K562 (cell line): ENCODE data around the gene PXN.
"Not testable (repeated sequence)": the region's sequence is repeated elsewhere in the genome, so short reads cannot be mapped to it uniquely, and the experiment has no call there.

Experiments
- EGR1 ChIP-seq: fragments of 450-650 bp; conservative IDR thresholded peaks from 2 replicates; pipeline ENCODE4 v1.6.1; 2017; ENCODE audit warnings: mild to moderate bottlenecking
- HNRNPLL ChIP-seq: fragments of 200-400 bp; formaldehyde crosslinking; IDR thresholded peaks from 2 replicates; pipeline ENCODE4 v1.6.1; 2017; ENCODE audit warnings: low read length, low read depth, mild to moderate bottlenecking; ENCODE audit not compliant: poor library complexity, severe bottlenecking
- NFIX ChIP-seq: fragments of 250-450 bp; sonication (Bioruptor Pico); IDR thresholded peaks from 2 replicates; pipeline ENCODE4 v1.4.0; 2020; ENCODE audit warnings: low read depth, mild to moderate bottlenecking, moderate library complexity
- NFXL1 ChIP-seq: fragments of 450-650 bp; formaldehyde crosslinking; IDR thresholded peaks from 2 replicates; pipeline ENCODE4 v1.4.0; 2021; ENCODE audit warnings: mild to moderate bottlenecking
- NR2C2 ChIP-seq, 2 experiments: fragments of 200-800 bp in 1 of 2; sonication (Bioruptor generic) in 1 of 2; sonication (generic) in 1 of 2; formaldehyde crosslinking in 1 of 2; IDR thresholded peaks; 2 replicates each; pipeline versions ENCODE4 v1.6.1 to v1.8.0; 2016 to 2022; ENCODE audit warnings: mild to moderate bottlenecking in 1 of 2, missing compliant biosample characterization in 1 of 2, missing genetic modification characterization in 1 of 2, missing genetic modification reagents in 1 of 2
- TEAD4 ChIP-seq, 2 experiments: sonication (generic) in 1 of 2; formaldehyde crosslinking in 1 of 2; IDR thresholded peaks; 2 replicates each; pipeline versions ENCODE4 v1.6.1 to v1.8.0; 2012 to 2022; ENCODE audit warnings: borderline replicate concordance in 1 of 2, inconsistent platforms in 1 of 2, low read length in 1 of 2, mild to moderate bottlenecking in 1 of 2, missing genetic modification reagents in 1 of 2
- USF1 ChIP-seq: sonication (generic); formaldehyde crosslinking; IDR thresholded peaks from 2 replicates; pipeline ENCODE4 v1.9.0; 2022; ENCODE audit warnings: mild to moderate bottlenecking, missing genetic modification reagents
- ZNF184 ChIP-seq: sonication (generic); formaldehyde crosslinking; IDR thresholded peaks from 2 replicates; pipeline ENCODE4 v1.5.0; 2020; ENCODE audit warnings: missing genetic modification reagents
- TF ChIP-seq, protein P1 (sequence below): fragments of 450-650 bp; formaldehyde crosslinking; IDR thresholded peaks from 2 replicates; pipeline ENCODE4 v1.4.0; 2020; ENCODE audit warnings: mild to moderate bottlenecking, moderate library complexity

- TF ChIP-seq TEAD4 (IDR thresholded peaks at IDR 0.05; ENCODE audit: low read length); TEAD4 (CRISPR knock-in tag; IDR thresholded peaks at IDR 0.05; ENCODE audit: borderline replicate concordance); EGR1; NFXL1 (CRISPR knock-in tag); HNRNPLL; ZNF184; NR2C2 (CRISPR knock-in tag; IDR thresholded peaks at IDR 0.05); NR2C2 (tag; IDR thresholded peaks at IDR 0.05); NFIX (CRISPR knock-in tag); USF1 (CRISPR knock-in tag): not testable (repeated sequence)
- TF ChIP-seq, protein P1, sequence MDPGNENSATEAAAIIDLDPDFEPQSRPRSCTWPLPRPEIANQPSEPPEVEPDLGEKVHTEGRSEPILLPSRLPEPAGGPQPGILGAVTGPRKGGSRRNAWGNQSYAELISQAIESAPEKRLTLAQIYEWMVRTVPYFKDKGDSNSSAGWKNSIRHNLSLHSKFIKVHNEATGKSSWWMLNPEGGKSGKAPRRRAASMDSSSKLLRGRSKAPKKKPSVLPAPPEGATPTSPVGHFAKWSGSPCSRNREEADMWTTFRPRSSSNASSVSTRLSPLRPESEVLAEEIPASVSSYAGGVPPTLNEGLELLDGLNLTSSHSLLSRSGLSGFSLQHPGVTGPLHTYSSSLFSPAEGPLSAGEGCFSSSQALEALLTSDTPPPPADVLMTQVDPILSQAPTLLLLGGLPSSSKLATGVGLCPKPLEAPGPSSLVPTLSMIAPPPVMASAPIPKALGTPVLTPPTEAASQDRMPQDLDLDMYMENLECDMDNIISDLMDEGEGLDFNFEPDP (CRISPR knock-in tag): not testable (repeated sequence)
These were observed 18.8 kb downstream of the PXN start for GRCh38 chr12:120246705-120247104.
